H1 (cell line): Measurements from ENCODE around the gene ACBD6. TPM values are rescaled to one million over a fixed set of nuclear protein-coding genes. Genes with fewer than 3 reads are reported as not detected.

Experiments
- CTCF ChIA-PET: fragments of 300-600 bp; sonication (Branson Sonifier 250); formaldehyde crosslinking; loops from one replicate; lab custom pipeline; 2021; ENCODE audit not compliant: partially characterized antibody; lab: Charles Lee
- POLR2A ChIA-PET: fragments of 300-600 bp; sonication (Branson Sonifier 250); formaldehyde crosslinking; loops from one replicate; lab custom pipeline; 2021; ENCODE audit warnings: inconsistent platforms; ENCODE audit not compliant: partially characterized antibody; lab: Charles Lee
- DNase-seq, 2 experiments: peaks; one replicate each; pipeline versions ENCODE4 v3.0.0 to v3.0.0-alpha.2; 2010 to 2022; ENCODE audit warnings: low spot score in 2 of 2, low read depth in 1 of 2, mixed read lengths in 1 of 2
- FAIRE-seq: peaks from 2 replicates; lab custom pipeline; 2011; peaks lifted over from hg19 to GRCh38; lab: Jason Lieb, UNC
- H2AFZ ChIP-seq: 2 replicates; pipeline ENCODE4 v1.8.1; 2012; ENCODE audit warnings: low read length, inconsistent platforms
- H2AK5ac ChIP-seq: 2 replicates; pipeline ENCODE4 v1.6.1; 2013; ENCODE audit warnings: low read depth, low read length
- H2BK120ac ChIP-seq: replicated peaks from 2 replicates; pipeline ENCODE3; 2013; ENCODE audit warnings: low read depth, low read length, inconsistent platforms
- H2BK12ac ChIP-seq: 2 replicates; pipeline ENCODE4 v1.6.1; 2013; ENCODE audit warnings: low read depth, low read length
- H2BK15ac ChIP-seq: 2 replicates; pipeline ENCODE4 v1.6.1; 2013; ENCODE audit warnings: low read length
- H2BK20ac ChIP-seq: 2 replicates; pipeline ENCODE4 v1.6.1; 2013; ENCODE audit warnings: low read length
- H2BK5ac ChIP-seq: 2 replicates; pipeline ENCODE4 v1.6.1; 2013; ENCODE audit warnings: low read depth, low read length
- H3K14ac ChIP-seq: 2 replicates; pipeline ENCODE4 v1.6.1; 2013; ENCODE audit warnings: inconsistent platforms; ENCODE audit not compliant: insufficient read length
- H3K18ac ChIP-seq: 2 replicates; pipeline ENCODE4 v1.6.1; 2013; ENCODE audit warnings: low read length; ENCODE audit errors: extremely low read depth
- H3K23ac ChIP-seq: 2 replicates; pipeline ENCODE4 v1.6.1; 2013; ENCODE audit warnings: inconsistent platforms; ENCODE audit not compliant: insufficient read length
- H3K23me2 ChIP-seq: 2 replicates; pipeline ENCODE4 v1.6.1; 2013; ENCODE audit warnings: low read depth, low read length
- H3K27ac ChIP-seq: 2 replicates; pipeline ENCODE4 v1.6.1; 2011; ENCODE audit warnings: low read depth, low read length, inconsistent platforms
- H3K27me3 ChIP-seq, 4 experiments: replicated peaks in 1 of 4; 1 replicate in 1 of 4; 2 replicates in 3 of 4; pipeline versions ENCODE4 v1.6.1 to v1.8.1; 2011 to 2013; ENCODE audit warnings: low read length in 3 of 4, mild to moderate bottlenecking in 3 of 4, inconsistent platforms in 2 of 4, mixed read lengths in 2 of 4, moderate library complexity in 1 of 4; ENCODE audit not compliant: control insufficient read depth in 3 of 4, insufficient read depth in 3 of 4; ENCODE audit errors: extremely low read depth in 1 of 4
- H3K36me3 ChIP-seq, 4 experiments: 2 replicates each; pipeline versions ENCODE4 v1.6.1 to v1.8.1; 2011 to 2013; ENCODE audit warnings: mild to moderate bottlenecking in 4 of 4, low read length in 3 of 4, moderate library complexity in 2 of 4, control low read depth in 1 of 4, inconsistent platforms in 1 of 4; ENCODE audit not compliant: insufficient read depth in 4 of 4, control insufficient read depth in 2 of 4
- H3K4ac ChIP-seq: replicated peaks from 2 replicates; pipeline ENCODE3; 2013; ENCODE audit warnings: low read length, low read depth, mixed read lengths, inconsistent platforms; ENCODE audit not compliant: insufficient read length
- H3K4me1 ChIP-seq, 4 experiments: replicated peaks in 1 of 4; 1 replicate in 1 of 4; 2 replicates in 3 of 4; pipeline versions ENCODE4 v1.6.1 to v1.8.1; 2011 to 2013; ENCODE audit warnings: low read length in 3 of 4, inconsistent platforms in 2 of 4, mixed read lengths in 1 of 4; ENCODE audit not compliant: insufficient read depth in 4 of 4, control insufficient read depth in 3 of 4
- H3K4me2 ChIP-seq, 2 experiments: 2 replicates each; pipeline versions ENCODE4 v1.6.1 to v1.8.1; 2011 to 2013; ENCODE audit warnings: low read depth in 2 of 2, low read length in 2 of 2, control low read depth in 1 of 2, inconsistent platforms in 1 of 2, mild to moderate bottlenecking in 1 of 2; ENCODE audit not compliant: insufficient read depth in 1 of 2
- H3K4me3 ChIP-seq, 4 experiments: fragments of 200-600, 300-600 bp in 1 of 4; sonication (generic), shearing (Covaris generic), sonication (Bioruptor Twin) in 1 of 4; 2 replicates each; pipeline versions ENCODE4 v1.5.1 to v1.8.1; 2011 to 2016; ENCODE audit warnings: low read length in 4 of 4, low read depth in 3 of 4, control low read depth in 2 of 4, inconsistent platforms in 2 of 4, mild to moderate bottlenecking in 2 of 4, mixed read lengths in 1 of 4, moderate library complexity in 1 of 4; ENCODE audit not compliant: insufficient read depth in 2 of 4; ENCODE audit errors: extremely low read depth in 1 of 4
- H3K56ac ChIP-seq: replicated peaks from 2 replicates; pipeline ENCODE3; 2013; ENCODE audit warnings: low read depth, mild to moderate bottlenecking, mixed read lengths, low read length, inconsistent platforms; ENCODE audit not compliant: insufficient read length
- H3K79me1 ChIP-seq: 2 replicates; pipeline ENCODE4 v1.6.1; 2013; ENCODE audit warnings: low read depth, low read length, control low read depth
- H3K79me2 ChIP-seq, 2 experiments: 2 replicates each; pipeline versions ENCODE4 v1.6.1 to v1.8.1; 2012 to 2013; ENCODE audit warnings: low read length in 2 of 2, mild to moderate bottlenecking in 2 of 2, inconsistent platforms in 1 of 2; ENCODE audit not compliant: insufficient read depth in 2 of 2, control insufficient read depth in 1 of 2
- H3K9ac ChIP-seq, 4 experiments: replicated peaks in 1 of 4; 1 replicate in 1 of 4; 2 replicates in 3 of 4; pipeline versions ENCODE4 v1.6.1 to v1.8.1; 2011 to 2013; ENCODE audit warnings: low read depth in 3 of 4, low read length in 3 of 4, control low read depth in 2 of 4, mild to moderate bottlenecking in 2 of 4, moderate library complexity in 2 of 4, inconsistent platforms in 1 of 4; ENCODE audit errors: extremely low read depth in 1 of 4
- H3K9me3 ChIP-seq, 2 experiments: 2 replicates each; pipeline versions ENCODE4 v1.6.1 to v1.8.1; 2012 to 2013; ENCODE audit warnings: mild to moderate bottlenecking in 2 of 2, moderate library complexity in 2 of 2, control low read depth in 1 of 2, inconsistent platforms in 1 of 2, low read depth in 1 of 2, low read length in 1 of 2, mixed read lengths in 1 of 2; ENCODE audit not compliant: insufficient read depth in 2 of 2
- H4K20me1 ChIP-seq, 2 experiments: replicated peaks in 1 of 2; 2 replicates each; pipeline versions ENCODE3 to v1.8.1; 2011 to 2013; ENCODE audit warnings: inconsistent platforms in 2 of 2, low read length in 2 of 2, mild to moderate bottlenecking in 1 of 2; ENCODE audit not compliant: insufficient read depth in 2 of 2, control insufficient read depth in 1 of 2
- H4K5ac ChIP-seq: 2 replicates; pipeline ENCODE4 v1.6.1; 2013; ENCODE audit warnings: low read length, low read depth, mixed read lengths, inconsistent platforms; ENCODE audit not compliant: insufficient read length
- H4K8ac ChIP-seq: 2 replicates; pipeline ENCODE4 v1.8.0; 2013; ENCODE audit warnings: mild to moderate bottlenecking, moderate library complexity, low read length, inconsistent platforms; ENCODE audit not compliant: insufficient read depth; ENCODE audit errors: extremely low read depth
- H4K91ac ChIP-seq: replicated peaks from 2 replicates; pipeline ENCODE3; 2013; ENCODE audit warnings: low read length, mixed read lengths, inconsistent platforms; ENCODE audit not compliant: insufficient read length
- BACH1 ChIP-seq: IDR thresholded peaks from 2 replicates; pipeline ENCODE4 v1.6.1; 2012; ENCODE audit warnings: low read length, improper control_type of control experiment
- BCL11A ChIP-seq, 2 experiments: IDR thresholded peaks; one replicate each; pipeline ENCODE4 v1.6.1; 2011; ENCODE audit warnings: low read depth in 2 of 2, low read length in 2 of 2, mild to moderate bottlenecking in 2 of 2
- HDAC6 ChIP-seq: IDR thresholded peaks from one replicate; pipeline ENCODE4 v1.7.1; 2012; ENCODE audit warnings: low read depth, mild to moderate bottlenecking, inconsistent platforms, low read length, moderate library complexity
- KDM1A ChIP-seq: fragments of 200-600, 300-600 bp; sonication (generic); IDR thresholded peaks from 2 replicates; pipeline ENCODE4 v1.7.1; 2016; ENCODE audit warnings: mild to moderate bottlenecking, low read length, borderline replicate concordance
- POU5F1 ChIP-seq: IDR thresholded peaks from 2 replicates; pipeline ENCODE4 v1.6.1; 2011; ENCODE audit warnings: low read depth, mild to moderate bottlenecking, low read length, moderate library complexity
- RNF2 ChIP-seq: fragments of 200-900, 300-1000 bp; sonication (generic); IDR thresholded peaks from 2 replicates; pipeline ENCODE4 v1.7.1; 2016; ENCODE audit warnings: borderline replicate concordance, low read depth, mild to moderate bottlenecking, antibody characterized with exemption, low read length; ENCODE audit not compliant: poor library complexity, severe bottlenecking; ENCODE audit errors: missing control alignments
- WGBS, 2 experiments: shearing (Covaris generic) in 1 of 2; methylation state at CpG; one replicate each; pipeline versions ENCODE4 v1.1.6 to v1.1.7; 2013 to 2015; ENCODE audit warnings: low lambda C conversion rate in 2 of 2, mixed read lengths in 2 of 2, inconsistent platforms in 1 of 2, low coverage in 1 of 2, missing lambda C conversion rate in 1 of 2; ENCODE audit not compliant: insufficient replicate concordance in 2 of 2, insufficient coverage in 1 of 2, insufficient read length in 1 of 2; ENCODE audit errors: extremely low coverage in 1 of 2, missing lambda C conversion rate in 1 of 2; 5-methylcytosine and 5-hydroxymethylcytosine counted together
- polyA plus RNA-seq, 7 experiments: library from polyadenylated mRNA; depleted of rRNA in 3 of 7; stranded (reverse) in 5 of 7; unstranded in 2 of 7; fragments of >200 nt in 5 of 7; fragments of 200-250 nt in 2 of 7; gene quantifications; 1 replicate in 5 of 7; 2 replicates in 1 of 7; 4 replicates in 1 of 7; pipeline versions ENCODE4 v1.2.1 to v1.2.3, GENCODE V29; 2011 to 2013; ENCODE audit warnings: missing spikeins in 2 of 7, mixed read lengths in 2 of 7
- total RNA-seq: library from RNA; stranded (reverse); fragmentation: NEBNext Ultra II Directional; extraction: Animal tissue kit (Norgen Biotek cat#: 25700); gene quantifications from 2 replicates; pipeline ENCODE4 v1.2.1, GENCODE V29; 2021

Gene ACBD6
- total and polyA plus RNA-seq, 2 of the 8 experiments (the other 6 are each of a cell fraction or from before 2014, with no cell fraction given): 52.0 to 67.7 TPM

- Histone ChIP-seq H3K23ac (no peak overlapping the region), H2AFZ (no peak overlapping the region), H3K27me3 (no peaks in the 10 kb centered on the region; a peak in 1 of 7 replicates), H3K79me1 (no peaks in the 10 kb centered on the region), H4K8ac (no peak overlapping the region), H3K9ac (no peak overlapping the region), H3K36me3 (no peaks in the 10 kb centered on the region), H3K14ac (no peak overlapping the region), H4K91ac (no peak overlapping the region), H3K27ac (no peak overlapping the region), H2BK5ac (no peak overlapping the region), H3K4me3 (no peak overlapping the region), H2BK15ac (no peak overlapping the region)
- POLR2A ChIA-PET: interaction anchor here (1.7 to 3.4 kb wide), 2 partner anchors 11 to 15 kb away, joined by 6 to 12 read pairs; no protein-coding TSS in a partner anchor
- 90% methylated on average over 5 of the region's 5 CpGs; no CpG with 5 or more reads in 1 of the 2 experiments for WGBS, 2 experiments
- DNase-seq: no peak
- TF ChIP-seq POU5F1: no peak
- no peak for TF ChIP-seq BACH1
- no peak for TF ChIP-seq RNF2
- no peak for TF ChIP-seq BCL11A (IDR thresholded peaks at IDR 0.05; ENCODE audit: low read depth in 2 of 2, low read length in 2 of 2)
- no peak for TF ChIP-seq HDAC6
- no peak for TF ChIP-seq KDM1A
- TF ChIP-seq, all 59 proteins: peak for 0
- Histone ChIP-seq H3K18ac (no peak overlapping the region), H2AK5ac (no peak overlapping the region), H2BK120ac (no peak overlapping the region), H3K23me2 (peaks cover 2% of the 10 kb centered on the region; the same call in 1 of the 2 replicates), H4K20me1 (peaks cover 0 to 2% of the 10 kb centered on the region in 2 experiments), H3K4me1 (peaks cover 10 to 30% (median 22%) of the 10 kb centered on the region in 4 experiments), H3K56ac (no peak overlapping the region), H3K9me3 (no peaks in the 10 kb centered on the region), H3K79me2 (no peaks in the 10 kb centered on the region; a peak in 1 of 4 replicates), H2BK20ac (no peak overlapping the region), H4K5ac (no peak overlapping the region), H3K4me2 (no peak overlapping the region), H3K4ac (no peak overlapping the region), H2BK12ac (no peak overlapping the region)
- CTCF ChIA-PET: interaction anchor here (2.7 to 17.1 kb wide), 5 partner anchors 14 to 170 kb away, joined by 9 to 244 read pairs (median 30); no protein-coding TSS in a partner anchor
- no peak for FAIRE-seq
These were observed 255.8 kb downstream of the ACBD6 start for GRCh38 chr1:180246579-180246978.
